Glomerular visceral epithelial cell (primary cell): ENCODE results near the gene CFAP410.
"Not testable (repeated sequence)": the region's sequence is repeated elsewhere in the genome, so short reads cannot be mapped to it uniquely, and the experiment has no call there.

ENCODE experiments used
- DNase-seq: peaks from one replicate; pipeline ENCODE4 v3.0.0-alpha.2; 2016; ENCODE audit errors: extremely low spot score

CFAP410 gene

DNA sequence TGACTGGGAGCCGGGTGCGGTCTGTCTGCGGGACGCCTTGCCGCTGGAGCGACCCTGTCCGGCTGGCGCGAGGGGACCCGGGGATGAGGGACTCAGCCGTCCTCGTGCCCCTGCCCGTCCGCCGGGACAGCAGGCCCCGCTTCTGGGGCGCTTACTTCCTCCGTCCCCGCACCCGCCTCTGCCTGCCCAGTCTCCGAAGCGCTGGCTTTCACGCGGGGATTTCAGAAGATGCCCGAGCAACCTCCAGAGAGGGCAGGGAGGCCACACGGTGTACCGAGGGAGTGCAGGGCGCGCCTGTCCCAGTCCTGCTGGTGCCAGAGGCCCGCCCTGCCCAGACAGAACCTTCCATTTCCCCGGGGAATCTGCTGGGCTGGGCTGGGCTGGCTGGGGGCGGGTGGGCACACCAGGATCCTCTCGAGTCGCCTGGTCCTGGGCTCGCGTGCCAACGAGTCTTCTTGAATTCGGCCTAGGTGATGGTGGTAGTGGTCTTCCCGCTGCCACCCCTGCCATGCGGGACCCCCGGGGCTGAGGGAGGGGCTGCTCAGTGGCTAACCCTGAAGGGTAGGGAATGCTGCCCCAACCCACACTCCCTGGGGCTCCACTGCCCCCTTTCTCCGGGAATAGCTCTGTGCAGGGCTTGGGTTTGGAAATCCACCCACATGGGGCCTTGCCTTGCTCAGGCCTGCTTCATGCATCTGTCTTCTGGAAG lies 11.7 kb upstream of the CFAP410 start:
- no peak for DNase-seq

DNA sequence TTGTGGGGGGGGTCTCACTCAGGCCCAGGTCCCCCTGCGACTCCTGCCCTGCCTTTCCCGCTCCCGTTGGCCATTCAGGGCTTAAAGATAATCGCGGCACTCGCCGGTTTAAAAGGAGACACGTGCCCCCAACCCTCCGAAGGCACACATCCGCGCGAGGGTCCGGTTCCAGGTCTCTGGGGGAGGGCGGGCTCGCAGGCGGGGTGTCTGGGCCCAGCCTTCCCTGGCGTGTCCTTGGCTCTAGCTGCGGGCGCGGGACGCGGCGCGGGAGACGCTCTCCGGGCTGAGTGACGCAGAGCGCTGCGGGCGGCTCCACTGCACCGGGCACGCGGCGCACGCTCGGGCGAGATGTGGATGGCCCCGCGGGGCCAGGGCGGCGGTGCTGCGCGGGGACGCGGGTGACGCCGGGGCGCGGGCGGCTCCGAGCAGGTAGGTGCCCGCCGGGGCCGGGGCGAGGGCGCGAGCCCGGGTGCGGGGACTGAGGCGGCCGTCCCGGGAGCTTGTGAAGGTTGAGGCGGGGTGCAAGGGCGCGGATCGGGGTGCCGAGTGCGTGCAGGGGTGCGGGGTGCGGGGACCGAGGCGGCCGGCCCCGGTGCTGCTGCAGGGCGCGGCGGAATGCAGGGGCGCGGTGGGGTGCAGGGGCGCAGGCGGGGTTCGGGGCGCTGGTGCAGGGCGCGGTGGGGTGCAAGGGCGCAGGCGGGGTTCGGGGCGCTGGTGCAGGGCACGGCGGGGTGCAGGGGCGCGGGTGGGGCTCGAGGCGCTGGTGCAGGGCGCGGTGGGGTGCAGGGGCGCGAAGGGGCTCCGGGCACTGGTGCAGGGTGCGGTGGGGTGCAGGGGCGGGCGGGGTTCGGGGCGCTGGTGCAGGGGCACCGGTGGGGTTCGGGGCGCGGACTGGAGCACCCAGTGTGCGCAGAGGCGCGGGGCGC lies 10.9 kb upstream of the CFAP410 start:
- no peak for DNase-seq

DNA sequence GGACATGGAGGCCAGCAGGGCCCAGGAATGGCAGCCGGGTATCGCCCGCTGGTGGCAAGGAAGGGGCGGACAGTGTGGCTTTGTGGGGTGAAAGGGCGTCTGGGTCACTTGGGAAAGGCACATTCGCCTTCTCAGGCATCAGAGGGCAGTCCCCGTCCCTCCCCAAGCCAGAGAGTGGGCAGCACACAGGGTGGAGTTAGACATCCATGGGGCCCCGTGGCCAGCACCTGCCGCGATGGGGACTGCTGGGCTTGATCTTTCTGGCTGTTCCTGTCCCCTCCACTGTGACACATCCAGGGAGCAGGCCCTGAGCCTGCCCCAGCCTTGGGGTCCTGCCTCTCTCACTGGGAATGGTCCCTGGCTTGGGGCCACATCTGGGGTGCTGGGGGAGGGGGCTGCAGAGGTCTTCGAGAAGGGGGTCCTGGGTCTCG lies 10.2 kb upstream of the CFAP410 start:
- no peak for DNase-seq

DNA sequence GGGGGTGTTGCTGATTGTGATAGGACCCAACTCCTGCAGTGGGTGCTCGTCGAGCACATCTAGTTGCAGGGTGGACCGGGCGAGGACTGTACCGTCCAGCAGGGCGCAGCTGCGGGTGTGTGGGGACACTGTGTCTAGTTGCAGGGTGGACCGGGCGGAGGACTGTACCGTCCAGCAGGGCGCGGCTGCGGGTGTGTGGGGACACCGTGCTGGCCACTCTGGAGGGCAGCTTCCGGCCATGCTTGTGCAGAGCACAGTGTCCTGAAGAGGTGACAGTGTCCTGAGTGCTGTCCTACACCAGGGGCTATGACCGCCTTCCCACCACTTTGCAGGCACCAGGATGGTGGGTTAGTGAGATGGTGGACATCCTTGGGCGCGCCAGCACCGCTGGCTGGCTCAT lies 9.7 kb upstream of the CFAP410 start:
- DNase-seq = no peak

DNA sequence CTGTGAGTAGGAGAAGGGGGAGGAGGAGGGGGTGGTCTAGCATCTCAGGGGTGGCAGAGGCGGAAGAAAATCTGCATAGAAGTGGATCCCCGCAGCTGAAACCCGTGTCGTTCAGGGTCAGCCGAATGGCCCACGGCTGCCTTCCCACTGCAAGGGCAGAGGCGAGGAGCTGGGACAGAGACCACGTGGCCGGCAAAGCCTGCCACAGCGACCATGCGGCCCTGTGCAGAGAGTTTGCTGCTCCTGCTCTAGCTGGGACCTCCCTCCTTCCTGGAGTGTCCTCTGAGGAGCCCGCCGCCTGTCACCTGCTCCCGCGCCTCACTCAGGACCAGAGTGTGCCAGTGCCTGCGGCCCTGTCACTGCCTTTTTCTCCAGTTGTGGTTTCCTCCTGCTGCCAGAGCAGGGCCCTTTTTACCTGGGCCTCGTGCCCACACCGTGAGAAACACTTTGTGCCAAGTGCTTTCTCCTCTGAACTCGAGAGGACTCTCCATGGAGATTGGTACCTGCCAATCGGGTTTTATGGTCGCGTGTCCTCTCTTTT lies 8.8 kb upstream of the CFAP410 start:
- no peak for DNase-seq

DNA sequence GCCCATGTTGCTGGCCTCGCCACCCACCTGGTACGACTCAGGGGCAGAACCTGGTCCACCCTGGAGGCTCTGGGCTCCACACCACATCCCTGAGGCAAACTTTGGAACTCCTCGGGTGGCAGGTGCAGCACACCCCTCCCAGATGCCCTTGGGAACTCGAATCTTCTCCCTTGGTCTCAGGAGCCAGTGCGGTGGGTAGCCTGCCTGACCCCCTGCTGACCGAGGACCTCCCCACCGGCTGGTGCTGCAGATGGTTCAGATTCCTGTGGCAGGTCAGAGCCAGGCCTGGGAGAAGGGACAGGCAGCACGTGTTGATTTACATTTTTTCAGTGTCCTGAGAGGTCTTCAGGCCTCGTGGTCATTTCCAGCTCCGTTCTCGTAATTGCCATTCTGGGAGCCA lies 6.3 kb upstream of the CFAP410 start:
- no peak for DNase-seq

DNA sequence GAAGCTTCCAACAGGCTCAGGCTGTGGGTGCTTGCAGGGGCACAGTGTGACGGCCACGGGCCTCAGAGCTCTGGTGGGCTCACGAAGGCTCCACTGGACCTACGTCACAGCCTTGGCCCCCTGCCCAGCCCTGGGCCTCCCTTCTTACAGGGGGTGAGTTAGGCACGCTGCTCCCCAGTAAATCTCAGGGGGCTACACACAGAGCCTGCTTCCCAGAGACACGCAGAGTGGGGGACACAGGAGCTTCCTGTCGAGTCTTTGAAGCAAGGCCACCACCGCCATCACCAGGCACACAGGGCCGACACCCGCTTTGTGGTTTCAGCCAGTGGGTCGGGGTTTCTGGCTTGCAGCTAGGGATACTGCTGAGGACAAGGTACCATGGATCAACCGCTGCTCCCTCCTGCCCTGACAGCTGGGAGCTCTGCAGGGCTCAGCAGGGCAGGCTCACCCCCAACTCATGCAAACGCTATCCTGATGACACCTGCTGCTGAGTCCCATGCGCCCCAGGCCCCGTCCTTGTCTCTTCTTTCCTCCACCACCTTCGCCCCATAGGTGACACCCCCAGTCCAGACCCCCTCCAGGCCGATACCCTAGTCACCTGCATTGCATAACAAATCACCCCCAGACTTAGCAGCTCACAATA lies 5.5 kb upstream of the CFAP410 start:
- no peak for DNase-seq

DNA sequence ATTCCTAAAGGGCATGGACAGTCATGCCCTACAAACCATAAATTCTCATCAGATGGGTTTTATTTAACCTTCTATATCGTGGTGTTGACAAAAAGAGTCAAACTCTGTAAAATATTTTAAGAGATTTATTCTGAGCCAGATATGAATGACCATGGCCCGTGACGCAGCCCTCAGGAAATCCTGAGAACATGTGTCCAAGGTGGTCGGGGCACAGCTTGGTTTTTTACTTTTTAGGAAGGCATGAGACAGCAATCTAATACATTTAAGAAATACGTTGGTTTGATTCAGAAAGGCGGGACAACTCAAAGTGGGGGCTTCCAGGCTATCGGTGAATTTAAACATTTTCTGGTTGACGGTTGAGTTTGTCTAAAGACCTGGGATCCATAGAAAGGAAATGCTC lies 3.8 kb upstream of the CFAP410 start:
- not testable (repeated sequence) for DNase-seq

DNA sequence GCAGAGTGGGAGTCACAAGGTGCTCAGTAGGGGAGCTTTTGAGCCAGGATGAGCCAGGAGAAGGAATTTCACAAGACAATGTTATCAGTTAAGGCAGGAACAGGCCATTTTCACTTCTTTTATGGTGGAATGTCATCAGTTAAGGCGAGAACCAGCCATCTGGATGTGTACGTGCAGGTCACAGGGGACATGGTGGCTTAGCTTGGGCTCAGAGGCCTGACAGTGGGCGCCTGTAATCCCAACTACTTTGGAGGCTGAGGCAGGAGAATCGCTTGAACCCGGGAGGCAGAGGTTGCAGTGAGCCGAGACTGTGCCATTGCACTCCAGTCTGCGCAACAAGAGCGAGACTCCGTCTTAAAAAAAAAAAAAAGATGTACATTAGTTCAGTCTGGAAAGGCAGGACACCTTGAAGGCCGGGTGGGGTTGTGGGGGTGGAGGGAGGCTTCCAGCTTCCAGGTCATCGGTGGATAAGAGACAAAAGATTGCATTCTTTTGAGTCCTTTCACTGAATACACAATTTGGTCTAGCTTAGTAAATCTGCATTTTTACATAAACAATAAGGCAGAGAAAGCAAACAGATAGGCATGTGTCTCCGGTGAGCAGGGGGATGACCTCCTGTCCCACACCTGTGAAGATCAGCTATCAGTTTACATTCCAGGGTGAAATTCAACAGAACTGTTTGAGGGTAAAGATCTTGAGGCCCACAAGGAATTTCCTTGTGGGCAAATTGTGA lies 2.7 kb upstream of the CFAP410 start:
- not testable (repeated sequence) for DNase-seq

DNA sequence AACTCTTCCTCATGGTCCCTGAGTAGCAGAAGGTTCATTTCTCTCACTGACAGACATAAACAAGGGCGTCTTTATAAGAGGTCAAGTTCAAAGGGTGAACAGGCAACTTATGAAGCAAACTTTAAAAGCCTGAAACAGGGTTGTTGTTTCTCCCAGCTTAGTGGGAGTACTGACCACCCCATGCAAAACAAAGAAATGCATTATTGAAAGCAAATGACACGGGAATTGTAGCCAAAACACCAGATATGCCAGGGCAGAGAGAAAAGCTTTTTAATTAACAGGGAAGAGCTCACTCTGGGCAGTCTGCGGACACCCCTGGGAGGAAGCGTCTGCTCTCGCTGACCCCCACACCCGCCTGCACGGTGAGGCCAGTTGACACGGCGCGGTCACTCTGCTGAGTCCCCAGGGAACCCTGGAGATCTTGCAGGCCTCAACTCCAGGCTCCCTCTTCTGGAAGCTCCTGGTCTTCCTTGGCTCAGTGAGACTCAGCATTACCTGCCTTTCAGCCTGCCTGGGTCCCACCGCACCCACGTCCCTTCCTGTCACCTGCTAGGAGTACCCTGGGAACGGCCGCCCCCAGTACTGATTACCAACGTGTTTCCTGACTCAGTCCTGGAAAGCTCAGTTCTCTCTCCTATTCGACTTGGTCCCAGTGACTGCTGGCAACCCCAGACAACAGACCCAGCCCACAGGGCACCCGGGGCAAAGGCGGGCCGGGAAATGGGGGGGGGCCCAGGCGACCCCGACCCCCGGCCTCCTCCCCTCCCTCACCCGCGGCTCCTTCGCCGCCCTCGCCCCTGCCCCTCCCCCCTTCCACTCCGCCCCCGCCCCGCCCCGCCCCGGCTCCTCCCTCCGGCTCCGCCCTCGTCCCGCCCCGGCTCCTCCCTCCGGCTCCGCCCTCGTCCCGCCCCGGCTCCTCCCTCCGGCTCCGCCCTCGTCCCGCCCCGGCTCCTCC lies 972 bp downstream of the CFAP410 start:
- DNase-seq = peak; percentile 48

DNA sequence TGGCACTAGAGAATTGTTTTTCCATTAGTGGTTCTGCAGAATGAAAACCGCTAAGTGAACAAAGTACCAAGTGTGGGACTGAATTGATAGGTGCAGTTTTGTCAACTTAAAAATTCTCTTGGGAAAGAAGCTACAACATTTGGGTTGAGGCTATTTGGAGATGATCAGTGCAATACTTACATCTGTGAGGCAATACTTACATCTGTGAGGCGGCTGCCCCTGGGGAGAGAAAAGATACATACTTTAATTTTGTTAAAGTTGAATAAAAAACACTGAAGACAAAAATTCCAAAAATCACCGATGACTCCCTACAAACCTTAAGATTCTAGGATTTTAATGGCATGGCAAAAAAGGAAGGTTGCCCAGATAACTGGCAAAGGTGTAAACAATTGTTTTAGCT lies 1.7 kb downstream of the CFAP410 start:
- no peak for DNase-seq

DNA sequence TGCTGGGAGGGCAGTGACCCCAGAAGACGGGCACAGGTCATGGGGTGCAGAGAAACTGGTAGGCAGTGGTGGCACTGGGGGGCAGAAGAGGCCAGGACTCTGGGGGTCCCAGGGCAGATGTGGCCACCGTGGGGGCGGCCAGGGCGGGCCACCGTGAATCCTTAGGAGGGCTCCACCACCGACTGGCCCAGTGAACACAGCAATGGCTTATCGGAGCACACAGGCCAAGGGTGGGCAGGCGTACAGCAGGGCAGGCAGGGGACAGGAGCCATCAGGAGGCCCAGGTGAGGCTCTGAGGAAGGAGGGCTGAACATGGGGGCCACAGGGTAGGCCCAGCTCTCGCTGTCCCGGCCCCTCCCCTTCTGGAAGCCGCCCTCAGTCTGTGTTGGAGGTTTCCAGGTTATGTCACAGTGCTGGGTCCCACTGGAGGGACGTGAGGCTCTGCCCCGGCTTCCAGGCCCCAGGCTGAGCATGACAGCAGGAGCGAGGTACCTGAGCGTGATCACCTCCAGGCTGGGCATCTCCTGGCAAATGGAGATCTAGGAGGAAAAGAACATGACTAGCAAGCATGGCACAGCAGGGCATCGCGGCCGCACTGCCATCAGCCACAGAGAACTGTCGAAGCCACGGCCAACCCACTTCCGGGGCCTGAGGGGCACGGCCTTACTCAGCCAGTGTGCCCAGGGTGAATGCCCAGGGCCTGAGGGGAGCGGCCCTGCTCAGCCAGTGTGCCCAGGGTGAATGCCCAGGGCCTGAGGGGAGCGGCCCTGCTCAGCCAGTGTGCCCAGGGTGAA lies 3.7 kb downstream of the CFAP410 start:
- DNase-seq = no peak

DNA sequence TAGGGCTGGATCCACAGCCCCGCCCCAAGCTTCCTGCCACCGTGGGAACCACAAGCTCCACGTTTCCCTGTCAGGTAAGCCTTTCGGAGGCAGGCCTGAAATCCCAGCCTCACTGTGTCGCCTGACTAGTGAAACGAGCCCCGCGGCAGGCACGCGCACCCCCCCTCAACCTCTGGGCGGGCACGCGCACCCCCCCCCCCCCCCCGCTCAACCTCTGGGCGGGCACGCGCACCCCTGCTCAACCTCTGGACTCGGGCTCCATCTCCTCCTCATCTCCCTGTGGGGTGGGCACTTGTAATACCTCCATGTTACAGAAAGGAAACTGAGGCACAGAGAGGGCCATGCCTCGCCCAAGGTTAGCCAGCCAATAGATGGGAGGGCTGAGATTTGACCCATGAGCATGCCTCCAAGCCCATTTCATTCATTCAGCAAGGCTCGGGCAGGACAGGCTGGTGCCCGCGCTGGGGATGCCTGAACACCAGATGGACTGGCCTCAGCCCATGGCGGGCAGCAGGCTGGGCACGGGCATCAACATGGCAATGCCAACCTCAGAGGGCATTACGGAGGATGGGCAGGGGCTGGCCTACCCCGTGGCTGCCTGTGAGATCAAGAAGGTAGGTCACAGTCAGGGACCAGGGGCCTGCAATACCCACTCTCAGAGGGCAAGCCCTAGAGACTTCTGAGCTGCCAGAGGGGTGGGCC lies 4.7 kb downstream of the CFAP410 start:
- DNase-seq = no peak

DNA sequence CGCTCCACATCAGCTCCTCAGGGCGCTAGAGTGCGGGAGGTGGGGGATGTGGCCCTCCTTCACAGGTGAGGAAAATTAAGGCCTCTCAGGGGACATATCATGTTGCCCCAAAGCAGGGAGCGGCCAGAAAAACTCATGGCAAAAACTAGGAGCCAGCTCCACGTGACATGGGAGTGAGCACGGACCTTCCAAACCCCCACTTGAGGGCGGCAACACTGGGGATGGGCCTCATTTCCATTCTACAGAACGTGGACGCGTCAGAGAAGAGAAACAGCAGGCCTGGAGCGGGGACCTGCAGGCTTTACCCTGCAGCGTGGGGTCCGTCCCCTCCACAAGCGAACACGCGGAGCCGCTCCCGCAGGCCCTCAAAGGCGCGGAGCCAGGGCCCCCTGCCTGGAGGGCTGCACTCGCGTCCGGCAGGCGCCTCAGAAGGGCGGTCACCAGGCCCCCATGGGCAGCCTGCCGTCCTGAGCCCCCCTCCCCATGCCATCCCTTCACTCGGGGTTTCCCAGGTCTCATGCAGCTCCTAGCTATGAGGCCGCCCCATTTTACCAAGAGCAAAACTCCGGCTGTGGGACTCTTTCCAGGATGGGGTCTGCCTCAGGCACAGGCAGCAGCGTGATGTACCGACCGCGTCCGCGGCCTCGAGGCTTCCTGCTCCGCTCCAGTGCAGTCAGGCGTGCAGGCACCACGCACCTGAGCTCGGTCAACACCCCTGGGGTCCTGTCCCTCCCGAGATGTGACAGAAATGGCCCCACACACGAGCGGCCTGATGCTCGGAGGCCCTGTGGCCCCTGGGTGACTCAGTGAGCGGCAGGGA lies 5.5 kb downstream of the CFAP410 start:
- no peak for DNase-seq

DNA sequence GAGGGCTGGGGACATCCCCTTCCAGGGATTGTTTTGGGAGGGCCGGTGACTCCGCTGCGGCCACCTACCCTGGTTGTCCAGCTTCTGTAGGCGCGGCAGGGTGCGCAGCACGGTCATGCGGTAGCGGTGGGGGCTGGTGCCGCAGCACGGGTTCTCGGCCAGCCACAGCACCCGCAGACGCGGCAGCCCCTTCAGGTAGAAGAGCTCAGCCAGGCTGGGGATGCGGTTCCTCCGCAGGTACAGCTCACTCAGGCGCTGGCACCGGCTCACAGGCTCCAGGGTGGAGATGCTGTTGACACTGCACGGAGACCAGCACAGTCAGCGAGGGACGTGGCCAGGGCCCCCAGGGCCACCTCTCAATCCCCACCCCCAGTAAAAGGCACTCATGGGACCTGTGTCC lies 6.2 kb downstream of the CFAP410 start:
- no peak for DNase-seq

DNA sequence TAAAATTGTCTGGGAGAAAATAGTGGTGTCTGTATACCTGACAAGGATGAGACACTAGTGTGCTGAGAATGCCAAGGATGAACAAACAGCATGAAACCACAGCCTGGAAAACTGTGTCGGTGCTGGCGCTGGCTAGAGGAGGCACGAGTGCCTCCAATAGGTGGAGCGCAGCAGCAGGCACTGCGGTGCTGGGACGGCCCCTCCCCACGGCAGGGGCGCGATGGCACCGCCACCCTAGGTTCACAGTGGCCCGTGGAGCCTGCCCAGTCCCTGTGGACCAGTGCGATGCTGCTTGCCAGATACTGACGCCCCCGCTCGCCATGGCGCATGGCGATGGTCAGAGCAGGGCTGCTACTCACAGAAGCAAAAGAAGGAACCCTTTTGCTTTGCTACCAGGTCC lies 6.8 kb downstream of the CFAP410 start:
- DNase-seq = no peak

DNA sequence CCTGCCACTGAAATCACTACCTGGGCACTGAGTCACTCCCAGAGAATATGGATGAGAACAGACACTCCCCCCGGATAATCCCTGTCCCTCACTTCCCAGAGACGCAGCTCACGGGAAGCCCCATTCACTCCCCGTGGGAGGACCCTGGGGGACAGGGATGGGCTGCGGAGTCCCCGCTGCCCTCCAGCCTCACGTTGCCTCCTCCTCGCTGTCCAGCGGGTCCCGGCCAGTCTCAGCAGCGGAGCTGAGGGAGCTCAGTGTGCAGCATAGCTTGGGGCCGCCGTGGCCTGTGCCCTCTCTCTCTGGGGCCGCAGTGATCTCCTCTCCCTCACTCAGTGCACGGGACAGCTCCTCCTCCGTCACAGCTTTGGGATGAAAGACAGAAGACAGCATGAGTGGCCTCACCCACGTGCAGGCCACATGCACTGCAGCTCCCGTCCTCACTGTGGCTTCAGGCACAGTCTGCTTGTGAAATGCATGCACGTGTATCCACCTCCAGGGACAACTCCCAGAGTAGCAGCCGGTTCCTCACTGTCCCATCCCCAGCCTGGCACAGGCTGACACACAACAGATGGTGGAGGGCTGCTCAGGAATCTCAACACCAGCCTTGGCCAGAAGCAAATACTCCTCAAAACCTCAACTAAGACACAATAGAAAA lies 7.4 kb downstream of the CFAP410 start:
- no peak for DNase-seq

DNA sequence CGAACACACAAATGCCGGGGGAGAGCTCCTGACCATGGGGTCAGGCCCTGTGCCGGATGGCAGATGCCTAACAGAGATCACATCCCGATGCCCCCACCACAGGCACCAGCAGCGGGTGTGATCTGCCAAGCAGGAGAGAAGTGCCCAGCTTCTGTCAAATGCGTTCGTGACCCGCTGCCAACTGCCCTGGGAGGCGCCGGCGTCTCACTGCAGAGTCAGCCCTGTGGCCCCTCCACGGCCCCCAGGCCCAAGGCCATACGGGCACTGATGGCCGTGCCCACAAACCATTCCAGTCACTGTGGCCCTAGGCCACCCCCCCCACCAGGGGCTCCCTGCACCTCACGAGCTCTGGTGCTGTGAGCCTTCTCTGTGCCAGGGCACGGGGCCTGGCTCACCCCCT lies 8.0 kb downstream of the CFAP410 start:
- no peak for DNase-seq
